HepG2 (cell line): ENCODE results near the gene XPOT. TPM values are rescaled to one million over a fixed set of nuclear protein-coding genes. Genes with fewer than 3 reads are reported as not detected.
A peak's percentile ranks its signal among the peaks of the same experiment; 100 is the strongest.

Experiments used
- AKAP8 ChIP-seq: sonication (generic); formaldehyde crosslinking; IDR thresholded peaks from 2 replicates; pipeline ENCODE4 v1.5.1; 2020; ENCODE audit warnings: mild to moderate bottlenecking, missing genetic modification reagents
- ARNT2 ChIP-seq: sonication (generic); formaldehyde crosslinking; IDR thresholded peaks from 2 replicates; pipeline ENCODE4 v1.8.0; 2022; ENCODE audit warnings: mild to moderate bottlenecking, low read depth, missing genetic modification reagents, moderate library complexity
- ARNTL ChIP-seq: sonication (generic); formaldehyde crosslinking; IDR thresholded peaks from 2 replicates; pipeline ENCODE4 v1.4.0; 2020; ENCODE audit warnings: mild to moderate bottlenecking, missing genetic modification reagents
- FLYWCH1 ChIP-seq: sonication (generic); formaldehyde crosslinking; IDR thresholded peaks from 2 replicates; pipeline ENCODE4 v1.8.1; 2023; ENCODE audit warnings: mild to moderate bottlenecking, missing genetic modification reagents
- GABPA ChIP-seq, 2 experiments: IDR thresholded peaks; 2 replicates each; pipeline ENCODE4 v1.6.1; 2011 to 2016; ENCODE audit warnings: low read depth in 2 of 2, low read length in 1 of 2, missing biosample characterization in 1 of 2, missing genetic modification characterization in 1 of 2
- JARID2 ChIP-seq: sonication (generic); formaldehyde crosslinking; IDR thresholded peaks from 2 replicates; pipeline ENCODE4 v1.8.1; 2023; ENCODE audit warnings: missing genetic modification reagents, inconsistent platforms; ENCODE audit not compliant: insufficient replicate concordance
- KLF12 ChIP-seq: sonication (generic); formaldehyde crosslinking; IDR thresholded peaks from 2 replicates; pipeline ENCODE4 v1.4.0; 2020; ENCODE audit warnings: missing genetic modification reagents, borderline replicate concordance
- KLF16 ChIP-seq, 2 experiments: sonication (generic) in 1 of 2; formaldehyde crosslinking in 1 of 2; IDR thresholded peaks; 2 replicates each; pipeline versions ENCODE4 v1.6.1 to v1.8.0; 2016 to 2023; ENCODE audit warnings: missing genetic modification reagents in 2 of 2, missing compliant biosample characterization in 1 of 2
- MEIS1 ChIP-seq: sonication (generic); formaldehyde crosslinking; IDR thresholded peaks from 2 replicates; pipeline ENCODE4 v1.9.0; 2021; ENCODE audit warnings: mild to moderate bottlenecking, missing genetic modification reagents, moderate library complexity, borderline replicate concordance
- RELA ChIP-seq: sonication (generic); formaldehyde crosslinking; IDR thresholded peaks from 2 replicates; pipeline ENCODE4 v1.4.0; 2020; ENCODE audit warnings: missing genetic modification reagents
- TEAD3 ChIP-seq: optimal IDR thresholded peaks from 2 replicates; pipeline ENCODE3; 2016; ENCODE audit warnings: borderline replicate concordance
- ZNF337 ChIP-seq: sonication (generic); formaldehyde crosslinking; IDR thresholded peaks from 2 replicates; pipeline ENCODE4 v1.5.1; 2020; ENCODE audit warnings: missing genetic modification reagents, low read depth, mild to moderate bottlenecking, borderline replicate concordance
- ZNF33B ChIP-seq: sonication (generic); formaldehyde crosslinking; IDR thresholded peaks from 2 replicates; pipeline ENCODE4 v1.5.1; 2020; ENCODE audit warnings: mild to moderate bottlenecking, missing genetic modification reagents
- ZNF383 ChIP-seq: sonication (generic); formaldehyde crosslinking; IDR thresholded peaks from 2 replicates; pipeline ENCODE4 v1.4.0; 2020; ENCODE audit warnings: missing genetic modification reagents, mild to moderate bottlenecking, borderline replicate concordance
- ZNF552 ChIP-seq: sonication (generic); formaldehyde crosslinking; IDR thresholded peaks from 2 replicates; pipeline ENCODE4 v1.9.0; 2022; ENCODE audit warnings: missing genetic modification reagents, mild to moderate bottlenecking, borderline replicate concordance
- ZNF563 ChIP-seq: sonication (generic); formaldehyde crosslinking; IDR thresholded peaks from 2 replicates; pipeline ENCODE4 v1.8.0; 2022; ENCODE audit warnings: mild to moderate bottlenecking, moderate library complexity, missing genetic modification reagents
- ZSCAN25 ChIP-seq: sonication (generic); formaldehyde crosslinking; IDR thresholded peaks from 2 replicates; pipeline ENCODE4 v1.8.0; 2022; ENCODE audit warnings: mild to moderate bottlenecking, missing genetic modification reagents
- ZSCAN30 ChIP-seq: sonication (generic); formaldehyde crosslinking; IDR thresholded peaks from 2 replicates; pipeline ENCODE4 v1.5.0; 2020; ENCODE audit warnings: mild to moderate bottlenecking, missing genetic modification reagents
- ZSCAN31 ChIP-seq: sonication (generic); formaldehyde crosslinking; IDR thresholded peaks from 2 replicates; pipeline ENCODE4 v1.5.0; 2020; ENCODE audit warnings: low read depth, mild to moderate bottlenecking, missing genetic modification reagents
- polyA plus RNA-seq, 8 experiments: library from polyadenylated mRNA; depleted of rRNA in 3 of 8; stranded (reverse) in 7 of 8; unstranded in 1 of 8; fragments of >200 nt; fragmentation: Illumina TruSeq in 4 of 8; extraction: Trizol in 4 of 8; gene quantifications; 2 replicates each; pipeline versions ENCODE4 v1.2.1 to v1.2.3, GENCODE V29; 2011 to 2016; ENCODE audit warnings: low read depth in 4 of 8, missing spikeins in 1 of 8, mixed read lengths in 1 of 8; ENCODE audit not compliant: insufficient read depth in 1 of 8
- total RNA-seq, 5 experiments: library from RNA; depleted of rRNA; stranded (reverse); fragments of >200 nt; fragmentation: Illumina TruSeq; extraction: Trizol; gene quantifications; 2 replicates each; pipeline ENCODE4 v1.2.3, GENCODE V29; 2016; ENCODE audit warnings: low read depth in 1 of 5
- TF ChIP-seq, protein P1 (sequence below): sonication (generic); formaldehyde crosslinking; IDR thresholded peaks from 2 replicates; pipeline ENCODE4 v1.8.0; 2022; ENCODE audit warnings: missing genetic modification reagents, low read depth, mild to moderate bottlenecking, borderline replicate concordance
- TF ChIP-seq, protein P2 (sequence below): sonication (generic); formaldehyde crosslinking; IDR thresholded peaks from 2 replicates; pipeline ENCODE4 v1.8.1; 2023; ENCODE audit warnings: mild to moderate bottlenecking, missing genetic modification reagents, borderline replicate concordance
- TF ChIP-seq, protein P3 (sequence below): sonication (generic); formaldehyde crosslinking; IDR thresholded peaks from 2 replicates; pipeline ENCODE4 v1.4.0; 2020; ENCODE audit warnings: missing genetic modification reagents
- TF ChIP-seq, protein P4 (sequence below): sonication (generic); formaldehyde crosslinking; IDR thresholded peaks from 2 replicates; pipeline ENCODE4 v1.5.1; 2020; ENCODE audit warnings: missing genetic modification reagents, mild to moderate bottlenecking, borderline replicate concordance

The XPOT gene
- total and polyA plus RNA-seq, 2 of the 13 experiments (the other 11 are each of a cell fraction or from before 2014, with no cell fraction given) = 93.8 to 102 TPM

GRCh38 chr12:64451687-64452558 is 47.7 kb downstream of the XPOT start, which contains the start of gene TBK1 (continued):
- peak; percentile 86; the same call in 1 of the 2 replicates for TF ChIP-seq ZSCAN31 (CRISPR knock-in tag)
- peak; percentile 78; the same call in 1 of the 2 replicates for TF ChIP-seq ZNF563
- peak; percentile 39; the same call in 1 of the 2 replicates for TF ChIP-seq AKAP8 (CRISPR knock-in tag)
- peak in 1 of 2 experiments; percentile 10; a peak in 2 of 4 replicates for TF ChIP-seq KLF16 (CRISPR knock-in tag; IDR thresholded peaks at IDR 0.05)
- TF ChIP-seq GABPA (IDR thresholded peaks at IDR 0.05; ENCODE audit: low read depth, low read length) = peak; percentile 28
- 0 out of 2 replicates have a peak, but pooled peaks have one; percentile 14 for TF ChIP-seq GABPA (CRISPR knock-in tag; IDR thresholded peaks at IDR 0.05; ENCODE audit: low read depth)
- TF ChIP-seq, protein P1, sequence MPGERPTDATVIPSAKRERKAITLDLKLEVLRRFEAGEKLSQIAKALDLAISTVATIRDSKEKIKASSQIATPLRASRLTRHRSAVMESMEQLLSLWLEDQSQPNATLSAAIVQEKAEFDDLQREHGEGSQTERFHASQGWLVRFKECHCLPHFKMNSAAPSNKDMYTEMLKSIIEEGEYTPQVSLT (CRISPR knock-in tag) = no peak; the same call in 1 of the 2 replicates
- TF ChIP-seq TEAD3 (CRISPR knock-in tag) = peak; percentile 6
- peak; percentile 39; the same call in 1 of the 2 replicates for TF ChIP-seq ZSCAN25
- no peak for TF ChIP-seq JARID2
- peak; percentile 68; the same call in 1 of the 2 replicates for TF ChIP-seq ZNF33B
- TF ChIP-seq ZNF337 (CRISPR knock-in tag) = 0 out of 2 replicates have a peak, but pooled peaks have one; percentile 38
- TF ChIP-seq ZSCAN30 = no peak
- TF ChIP-seq, protein P2, sequence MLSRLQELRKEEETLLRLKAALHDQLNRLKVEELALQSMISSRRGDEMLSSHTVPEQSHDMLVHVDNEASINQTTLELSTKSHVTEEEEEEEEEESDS (CRISPR knock-in tag) = 0 out of 2 replicates have a peak, but pooled peaks have one; percentile 61
- TF ChIP-seq KLF12 (CRISPR knock-in tag) = peak; percentile 45; the same call in 1 of the 2 replicates
- TF ChIP-seq ARNTL (CRISPR knock-in tag) = peak; percentile 91
- TF ChIP-seq RELA (CRISPR knock-in tag) = no peak
- TF ChIP-seq ZNF552 (CRISPR knock-in tag) = peak; percentile 76; the same call in 1 of the 2 replicates
- TF ChIP-seq, protein P3, sequence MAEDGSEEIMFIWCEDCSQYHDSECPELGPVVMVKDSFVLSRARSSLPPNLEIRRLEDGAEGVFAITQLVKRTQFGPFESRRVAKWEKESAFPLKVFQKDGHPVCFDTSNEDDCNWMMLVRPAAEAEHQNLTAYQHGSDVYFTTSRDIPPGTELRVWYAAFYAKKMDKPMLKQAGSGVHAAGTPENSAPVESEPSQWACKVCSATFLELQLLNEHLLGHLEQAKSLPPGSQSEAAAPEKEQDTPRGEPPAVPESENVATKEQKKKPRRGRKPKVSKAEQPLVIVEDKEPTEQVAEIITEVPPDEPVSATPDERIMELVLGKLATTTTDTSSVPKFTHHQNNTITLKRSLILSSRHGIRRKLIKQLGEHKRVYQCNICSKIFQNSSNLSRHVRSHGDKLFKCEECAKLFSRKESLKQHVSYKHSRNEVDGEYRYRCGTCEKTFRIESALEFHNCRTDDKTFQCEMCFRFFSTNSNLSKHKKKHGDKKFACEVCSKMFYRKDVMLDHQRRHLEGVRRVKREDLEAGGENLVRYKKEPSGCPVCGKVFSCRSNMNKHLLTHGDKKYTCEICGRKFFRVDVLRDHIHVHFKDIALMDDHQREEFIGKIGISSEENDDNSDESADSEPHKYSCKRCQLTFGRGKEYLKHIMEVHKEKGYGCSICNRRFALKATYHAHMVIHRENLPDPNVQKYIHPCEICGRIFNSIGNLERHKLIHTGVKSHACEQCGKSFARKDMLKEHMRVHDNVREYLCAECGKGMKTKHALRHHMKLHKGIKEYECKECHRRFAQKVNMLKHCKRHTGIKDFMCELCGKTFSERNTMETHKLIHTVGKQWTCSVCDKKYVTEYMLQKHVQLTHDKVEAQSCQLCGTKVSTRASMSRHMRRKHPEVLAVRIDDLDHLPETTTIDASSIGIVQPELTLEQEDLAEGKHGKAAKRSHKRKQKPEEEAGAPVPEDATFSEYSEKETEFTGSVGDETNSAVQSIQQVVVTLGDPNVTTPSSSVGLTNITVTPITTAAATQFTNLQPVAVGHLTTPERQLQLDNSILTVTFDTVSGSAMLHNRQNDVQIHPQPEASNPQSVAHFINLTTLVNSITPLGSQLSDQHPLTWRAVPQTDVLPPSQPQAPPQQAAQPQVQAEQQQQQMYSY (CRISPR knock-in tag) = peak; percentile 60; the same call in 1 of the 2 replicates
- TF ChIP-seq, protein P4, sequence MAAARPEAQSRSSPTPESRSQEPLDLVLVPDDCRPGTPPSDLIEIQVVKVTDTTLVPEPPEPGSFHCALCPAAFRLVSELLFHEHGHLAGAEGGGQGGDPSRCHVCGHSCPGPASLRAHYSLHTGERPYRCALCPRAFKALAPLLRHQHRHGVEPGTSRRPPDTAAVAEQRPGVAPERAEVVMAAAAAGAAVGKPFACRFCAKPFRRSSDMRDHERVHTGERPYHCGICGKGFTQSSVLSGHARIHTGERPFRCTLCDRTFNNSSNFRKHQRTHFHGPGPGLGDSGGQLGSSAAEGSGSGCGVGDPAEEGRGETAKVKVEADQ (CRISPR knock-in tag) = peak; percentile 42; the same call in 1 of the 2 replicates
- no peak for TF ChIP-seq FLYWCH1
- no peak for TF ChIP-seq ZNF383
- TF ChIP-seq ARNT2 (CRISPR knock-in tag) = peak; percentile 66
- peak; percentile 57; the same call in 1 of the 2 replicates for TF ChIP-seq MEIS1 (CRISPR knock-in tag)
